GM19099 (cell line): ENCODE data around the gene XPC.

ENCODE experiments used
- POLR2A ChIP-seq: IDR thresholded peaks from 3 replicates; pipeline ENCODE4 v1.6.1; 2011; ENCODE audit warnings: low read depth; ENCODE audit not compliant: insufficient read length; ENCODE audit errors: extremely low read depth

The XPC gene

DNA sequence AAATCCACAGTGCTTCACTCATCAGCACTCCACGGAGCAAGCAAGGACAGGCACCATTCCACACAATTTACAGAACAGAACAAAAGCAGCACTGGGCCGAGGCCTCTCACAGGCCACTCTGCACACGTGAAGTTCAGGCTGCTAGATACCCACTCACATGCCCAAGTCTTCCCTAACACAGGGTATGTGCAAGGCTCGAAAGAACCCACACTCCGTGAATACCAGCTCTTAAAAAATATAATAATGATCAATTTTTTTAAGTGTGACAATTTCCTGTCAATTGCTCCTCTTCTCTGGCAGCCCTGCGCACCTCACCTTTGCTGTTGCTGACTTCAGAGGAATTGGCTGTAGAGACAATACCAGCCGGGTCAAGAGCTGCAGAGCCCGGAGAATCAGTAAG is 19.0 kb downstream of the XPC start:
- TF ChIP-seq POLR2A, result no peak

DNA sequence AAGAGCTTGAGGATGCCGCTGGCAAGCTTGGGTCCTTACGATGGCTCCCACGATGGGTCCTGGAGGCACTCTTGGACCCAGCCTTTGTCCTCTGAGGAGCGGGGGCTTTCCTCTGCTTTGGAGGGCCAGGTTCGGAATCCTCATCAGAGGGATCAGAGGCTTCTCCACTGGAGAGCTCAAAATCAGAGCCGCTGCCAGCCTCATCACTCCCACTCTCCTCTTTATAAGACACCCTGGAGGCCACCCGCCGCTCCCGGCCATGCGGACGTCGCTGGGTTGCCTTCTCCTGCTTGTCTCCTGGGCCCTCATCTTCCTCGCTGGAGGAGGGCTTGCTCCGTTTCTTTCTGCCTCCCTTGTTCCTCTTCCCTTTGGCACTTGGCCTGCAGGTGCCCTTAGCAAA is 20.0 kb downstream of the XPC start:
- no peak for TF ChIP-seq POLR2A

DNA sequence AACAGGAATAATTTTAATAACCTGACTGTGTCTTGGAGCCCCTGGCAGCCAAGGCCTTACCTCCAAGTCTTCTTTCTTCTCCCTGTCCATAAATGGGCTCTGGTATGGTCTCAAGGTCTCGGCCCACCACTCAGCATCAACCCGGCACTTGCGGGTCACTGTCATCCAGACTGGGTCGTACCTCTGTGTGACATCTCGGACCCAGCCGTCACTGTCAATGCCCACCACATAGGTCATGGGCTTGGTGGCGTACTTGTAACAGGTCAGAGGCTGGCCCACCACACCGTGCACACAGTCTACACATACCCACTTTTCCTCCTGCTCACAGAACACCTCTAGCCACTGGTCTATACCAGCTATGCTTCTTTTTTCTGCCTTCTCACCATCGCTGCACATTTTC is 20.4 kb downstream of the XPC start:
- no peak for TF ChIP-seq POLR2A

DNA sequence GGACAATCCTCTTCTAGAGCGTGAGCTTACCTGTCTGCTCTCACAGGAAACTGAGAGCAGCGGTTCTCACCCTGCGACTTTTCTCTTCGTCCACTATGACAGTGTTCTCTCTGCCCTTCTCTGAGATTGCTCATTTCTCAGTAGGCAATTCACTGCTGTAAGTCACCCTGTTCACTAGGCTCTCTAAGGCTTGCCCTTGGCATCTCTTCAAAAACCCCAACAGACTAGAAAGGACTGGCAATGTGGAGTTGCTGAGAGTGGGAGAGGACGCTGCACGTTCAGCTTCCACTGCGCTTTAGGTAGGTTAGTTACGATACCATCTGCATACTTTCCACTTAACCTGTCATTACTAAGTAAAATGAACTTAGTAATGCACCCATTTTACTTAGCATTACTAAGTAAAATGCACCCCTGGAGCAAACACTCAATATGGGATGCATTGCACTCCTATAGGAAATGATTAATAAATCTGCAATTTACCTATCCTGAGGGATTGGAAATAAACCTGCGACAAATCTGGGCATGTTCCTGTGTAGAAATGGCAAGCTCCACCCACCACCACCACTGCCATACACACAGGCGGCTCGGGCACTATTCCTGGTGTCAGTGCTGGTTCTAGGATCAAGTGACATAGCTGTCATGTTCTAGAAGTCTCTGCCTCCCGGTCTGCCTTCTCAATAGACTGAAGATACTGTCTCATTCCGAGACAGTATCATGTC is 21.4 kb downstream of the XPC start:
- no peak for TF ChIP-seq POLR2A

DNA sequence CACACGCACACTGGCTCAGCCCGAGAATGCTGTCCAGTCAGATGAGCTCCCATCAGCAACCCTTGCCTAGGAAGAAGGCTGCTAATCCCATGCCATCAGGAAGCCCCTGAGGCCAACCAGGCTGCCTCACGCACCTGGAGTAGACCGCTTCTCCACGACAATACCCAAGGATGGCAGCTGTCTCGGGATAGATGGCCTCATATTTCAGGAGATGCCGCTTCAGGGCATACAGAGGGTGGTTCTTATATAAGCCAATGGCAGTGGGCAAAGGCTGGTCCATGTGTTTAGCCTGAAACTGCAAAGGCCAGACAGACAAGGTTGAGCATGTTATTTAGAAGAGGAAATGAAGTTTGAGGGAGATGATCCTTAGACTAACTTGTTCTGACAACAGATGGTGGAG is 22.2 kb downstream of the XPC start:
- TF ChIP-seq POLR2A, result no peak

DNA sequence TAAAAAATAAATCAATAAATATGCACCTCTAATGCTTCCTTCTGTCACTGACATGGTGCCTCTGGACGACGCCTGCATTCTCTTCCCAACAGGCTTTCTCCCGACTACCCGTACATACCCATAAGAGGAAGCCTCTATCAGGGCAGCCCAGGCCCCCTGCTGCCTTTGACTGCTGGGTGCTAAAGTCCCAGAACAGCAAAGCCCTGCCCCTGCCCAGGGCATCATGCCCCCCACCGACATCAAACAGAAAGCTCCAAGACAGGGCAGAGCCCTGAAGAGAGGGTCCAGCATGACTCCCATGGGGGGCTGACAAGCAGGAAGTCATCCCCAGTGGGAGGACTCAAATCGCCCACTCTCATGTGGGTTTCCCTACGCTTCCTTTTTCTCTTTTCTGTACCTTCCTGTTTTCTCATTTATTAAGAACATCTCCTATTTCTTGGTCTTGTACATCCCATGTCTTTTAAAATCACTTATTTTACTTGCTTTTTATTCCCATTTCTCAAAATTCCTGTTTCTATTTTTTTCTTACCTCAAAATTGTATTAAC is 23.4 kb downstream of the XPC start:
- TF ChIP-seq POLR2A, result no peak

DNA sequence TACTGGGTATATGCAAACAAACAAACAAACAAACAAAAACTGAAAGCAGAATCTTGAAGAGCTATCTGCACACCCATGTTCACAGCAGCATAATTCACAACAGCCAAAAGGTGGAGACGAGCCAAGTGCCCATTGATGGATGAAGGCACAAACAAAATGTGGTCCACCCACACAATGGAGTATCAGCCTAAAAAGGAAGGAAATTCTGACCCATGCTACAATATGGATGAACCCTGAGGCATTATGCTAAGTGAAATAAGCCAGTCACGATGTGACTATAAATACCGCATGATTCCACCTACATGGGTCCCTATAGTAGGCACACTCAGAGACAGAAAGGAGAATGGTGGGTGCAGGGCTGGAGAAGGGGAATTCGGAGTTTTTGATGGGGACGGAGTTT is 24.1 kb downstream of the XPC start:
- no peak for TF ChIP-seq POLR2A

DNA sequence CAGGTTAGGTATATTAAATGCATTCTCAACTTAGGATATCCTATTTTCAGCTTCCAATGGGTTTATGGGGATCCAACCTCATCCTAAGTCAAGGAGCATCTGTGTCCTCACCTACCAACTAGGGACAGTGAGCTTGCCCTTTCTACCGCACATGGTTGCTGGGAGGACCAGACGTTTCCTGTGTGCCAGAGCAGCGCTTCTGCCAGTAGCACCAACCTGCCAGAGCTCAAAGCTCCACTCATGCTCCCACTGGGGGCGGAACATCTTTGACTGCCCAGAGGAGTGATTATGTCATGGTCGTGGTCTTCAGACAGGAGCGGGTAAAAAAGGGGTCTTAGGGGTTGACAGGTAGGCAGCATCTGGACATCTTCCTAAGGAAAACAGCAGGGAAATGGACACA is 24.7 kb downstream of the XPC start:
- no peak for TF ChIP-seq POLR2A

DNA sequence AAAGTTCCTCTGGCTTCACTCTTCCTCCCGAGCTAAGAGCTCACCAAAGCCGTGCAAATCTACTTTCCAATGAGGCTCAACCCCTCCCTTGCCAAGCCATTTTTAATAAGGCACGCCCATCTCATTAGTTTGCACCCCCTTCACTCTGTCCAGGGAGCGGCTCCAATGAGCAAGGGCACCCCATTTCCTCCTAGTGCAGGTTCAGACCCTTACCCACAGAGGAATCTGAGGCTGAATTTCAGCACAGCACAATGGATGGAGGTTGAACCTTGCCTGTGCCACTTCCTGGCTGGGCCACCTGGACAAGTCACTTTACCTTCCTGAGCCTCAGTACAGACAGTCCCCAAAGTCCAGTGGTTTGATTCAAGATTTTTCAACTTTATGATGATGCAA is 25.4 kb downstream of the XPC start:
- TF ChIP-seq POLR2A, result no peak

DNA sequence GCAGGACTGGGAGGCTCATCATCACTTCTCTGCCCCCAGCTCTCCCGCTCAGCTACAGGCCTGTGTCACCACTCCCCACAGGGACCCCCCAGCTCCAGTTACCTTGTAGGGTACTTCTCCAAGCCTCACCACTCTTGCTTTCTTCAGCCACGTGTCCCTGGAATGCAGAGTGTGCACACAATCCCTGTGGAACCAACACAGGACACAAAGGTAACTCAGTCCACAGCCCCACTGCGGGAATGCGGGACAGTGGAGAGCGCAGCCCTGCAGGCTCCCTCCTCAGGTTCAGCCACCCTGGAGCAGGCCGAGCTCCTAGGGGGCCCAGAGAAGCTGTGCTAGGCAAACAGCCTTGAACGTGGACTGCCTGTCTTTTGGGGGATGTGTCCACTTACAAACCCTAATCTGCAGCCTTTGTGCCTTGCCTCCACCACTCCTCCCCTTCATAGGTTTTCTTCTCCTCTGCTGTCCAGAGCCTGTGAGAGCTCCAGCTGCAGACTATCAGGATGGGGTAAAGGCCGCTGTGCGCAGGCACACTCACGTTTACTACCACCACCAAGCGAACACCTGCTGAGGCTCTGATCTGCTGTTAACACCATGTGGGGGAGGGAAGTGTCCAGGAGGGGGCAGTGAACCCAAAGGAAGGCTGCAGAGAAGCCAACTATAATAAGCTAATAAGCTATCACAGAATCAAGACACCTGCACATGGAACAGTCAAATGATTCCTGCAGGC is 26.0 kb downstream of the XPC start:
- no peak for TF ChIP-seq POLR2A

DNA sequence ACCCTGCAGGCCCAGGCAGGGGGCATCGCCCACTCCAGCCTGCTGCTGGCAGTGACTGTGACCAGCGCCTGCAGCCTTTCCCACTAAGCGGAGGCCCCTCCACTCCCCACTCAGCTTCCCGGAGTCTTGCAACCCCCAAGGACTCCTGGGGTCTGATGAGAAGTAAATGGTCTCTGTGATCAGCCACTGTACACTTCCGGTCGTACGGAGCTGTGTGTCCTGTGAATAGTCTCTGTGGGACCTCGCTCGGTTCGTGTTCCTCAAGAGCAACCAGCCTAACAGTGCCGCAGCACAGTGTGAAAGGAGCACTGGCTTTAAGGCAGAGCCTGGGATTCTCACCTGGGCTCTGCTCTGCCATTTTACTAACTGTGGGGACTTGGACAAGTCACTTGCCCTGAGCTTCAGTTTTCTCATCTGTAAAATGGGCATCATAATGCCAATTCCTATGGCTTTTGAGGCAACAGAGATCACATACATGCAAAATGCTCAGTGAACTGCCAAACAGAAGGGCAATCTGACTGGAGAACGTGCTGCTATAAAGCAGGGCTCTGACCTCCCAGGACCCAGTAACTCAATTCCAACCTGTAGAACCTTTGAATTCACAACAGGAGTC is 26.8 kb downstream of the XPC start:
- no peak for TF ChIP-seq POLR2A

DNA sequence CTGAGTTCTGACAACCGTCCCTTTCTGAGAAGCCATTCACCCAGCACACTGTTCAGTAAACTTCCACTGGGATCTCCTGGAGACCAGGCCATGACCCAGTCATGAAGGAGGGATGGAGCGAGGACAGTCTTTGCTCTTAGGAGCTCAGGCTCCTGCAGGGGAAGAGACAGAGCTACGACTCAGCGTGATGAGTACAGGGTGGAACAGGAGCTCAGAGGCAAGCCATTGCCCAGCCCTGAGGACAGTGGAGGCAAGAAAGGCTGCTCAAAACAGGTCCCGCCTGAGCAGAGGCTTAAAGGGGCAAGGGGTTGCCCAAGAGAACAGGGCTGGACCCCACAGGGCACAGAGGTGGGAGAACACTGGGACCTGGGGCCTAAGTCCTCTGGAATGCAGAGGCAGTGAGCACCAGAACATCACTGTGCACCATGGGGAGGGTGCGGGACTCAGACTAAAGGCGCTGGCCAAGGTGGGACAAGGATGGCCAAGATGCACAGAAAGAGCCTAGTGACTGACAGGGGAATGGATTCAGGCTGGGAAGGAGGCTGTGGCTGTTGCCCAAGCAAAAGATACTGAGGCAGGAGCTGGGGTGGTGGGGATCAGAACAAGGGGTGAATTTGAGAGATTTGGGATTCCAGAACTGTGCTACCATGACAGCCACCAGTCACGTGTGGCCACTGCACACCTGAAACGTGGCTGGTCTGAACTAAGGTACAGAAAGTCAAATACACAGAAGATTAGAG is 27.7 kb downstream of the XPC start:
- no peak for TF ChIP-seq POLR2A

DNA sequence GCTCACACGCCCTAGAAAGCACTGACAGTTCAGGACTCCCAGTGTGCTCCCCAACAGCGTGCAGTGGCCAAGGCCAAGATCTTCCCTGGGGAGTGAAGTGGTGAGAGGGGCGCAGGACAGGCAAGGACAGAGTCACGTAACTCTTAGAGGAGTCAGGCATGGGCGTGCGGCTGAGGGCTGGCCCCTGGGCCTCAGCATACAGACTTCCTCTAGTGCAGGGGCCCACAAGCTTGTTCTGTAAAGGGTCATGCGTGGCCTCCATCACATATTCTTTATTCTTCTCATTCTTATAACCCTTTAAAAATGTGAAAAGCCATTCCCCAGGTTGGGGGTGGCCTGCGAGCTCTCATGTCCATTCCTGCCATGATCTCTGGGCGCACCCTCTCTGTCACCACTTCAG is 28.3 kb downstream of the XPC start:
- TF ChIP-seq POLR2A, result no peak

DNA sequence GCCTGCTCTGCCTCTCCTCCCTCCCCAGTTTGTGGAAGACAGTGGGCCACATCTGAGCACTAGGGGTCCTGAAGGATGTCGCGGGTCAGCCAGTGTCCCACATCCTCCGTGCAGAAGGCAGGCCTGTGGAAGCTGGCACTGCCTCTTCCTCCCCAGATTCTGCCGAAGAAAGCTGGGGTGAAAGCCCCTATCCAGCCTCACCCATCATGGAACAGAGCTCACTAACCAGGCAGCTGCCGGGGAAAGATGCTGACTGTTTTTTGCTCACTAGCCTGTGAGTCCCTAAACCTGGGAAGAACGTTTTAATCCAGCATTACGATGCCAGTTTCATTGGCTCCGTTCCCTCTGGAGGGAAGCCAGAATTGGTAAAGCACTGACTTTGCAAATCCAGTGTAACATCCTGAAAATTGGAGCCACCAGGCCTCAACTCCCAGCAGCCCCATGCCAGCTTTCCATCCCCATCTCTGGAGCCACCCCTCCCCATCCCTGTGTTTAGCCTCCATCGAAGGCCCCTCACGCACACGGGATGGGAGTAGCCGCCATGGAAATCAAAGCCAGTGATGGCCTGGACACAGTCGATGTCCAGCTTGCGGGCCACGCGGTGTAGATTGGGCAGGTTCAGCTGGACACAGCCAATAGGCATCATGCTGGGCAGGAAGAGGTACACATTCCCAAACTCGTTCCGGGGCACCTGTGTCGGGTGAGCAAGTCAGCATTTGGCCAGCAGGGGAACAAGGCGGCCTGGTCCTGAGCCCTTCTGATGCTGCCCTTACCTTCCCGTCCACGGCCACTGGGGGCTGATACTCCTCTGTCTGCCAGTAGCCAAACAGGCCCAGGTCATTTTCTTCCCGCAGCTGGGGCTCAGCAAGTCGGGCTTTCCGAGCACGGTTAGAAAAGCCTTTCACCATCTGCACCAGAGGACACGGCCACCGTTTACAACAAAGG is 30.1 kb downstream of the XPC start:
- TF ChIP-seq POLR2A, result no peak
